Esophagus muscularis mucosa (tissue), 4 donors: ENCODE data around the gene RFX7. TPM values are rescaled to one million over a fixed set of nuclear protein-coding genes. Genes with fewer than 3 reads are reported as not detected.
"Not testable (repeated sequence)": the region's sequence is repeated elsewhere in the genome, so short reads cannot be mapped to it uniquely, and the experiment has no call there.

ENCODE experiments used
- DNase-seq: peaks from one replicate; pipeline ENCODE4 v3.0.0-alpha.2; 2017; ENCODE audit errors: extremely low spot score
- H3K27ac ChIP-seq, 4 donors: fragments of 200-600 bp; sonication (generic); replicated peaks in 1 of 4; 1 replicate in 3 of 4; 2 replicates in 1 of 4; pipeline ENCODE4 v1.5.1; 2016 to 2019; ENCODE audit warnings: mild to moderate bottlenecking in 1 of 4
- H3K27me3 ChIP-seq, 4 donors: fragments of 200-600 bp; sonication (generic); one replicate each; pipeline versions ENCODE4 v1.5.1 to v1.6.0; 2016 to 2019
- H3K36me3 ChIP-seq, 4 donors: fragments of 200-600 bp; sonication (generic); one replicate each; pipeline ENCODE4 v1.5.1; 2016 to 2019
- H3K4me1 ChIP-seq, 4 donors: fragments of 200-600 bp; sonication (generic); one replicate each; pipeline ENCODE4 v1.5.1; 2016 to 2019
- H3K4me3 ChIP-seq, 4 donors: fragments of 200-600 bp; sonication (generic); 1 replicate in 2 of 4; 2 replicates in 2 of 4; pipeline ENCODE4 v1.5.1; 2016 to 2019; ENCODE audit warnings: mild to moderate bottlenecking in 4 of 4, moderate library complexity in 1 of 4
- H3K9me3 ChIP-seq, 4 donors: fragments of 200-600 bp; sonication (generic); 1 replicate in 3 of 4; 2 replicates in 1 of 4; pipeline ENCODE4 v1.5.1; 2016 to 2019
- EP300 ChIP-seq: sonication (generic); formaldehyde crosslinking; IDR thresholded peaks from one replicate; pipeline ENCODE4 v1.6.1; 2017; ENCODE audit warnings: antibody characterized with exemption
- POLR2A ChIP-seq: fragments of 450-650 bp; IDR thresholded peaks from one replicate; pipeline ENCODE4 v1.6.1; 2017; ENCODE audit warnings: antibody characterized with exemption, moderate library complexity, mild to moderate bottlenecking, low read depth
- POLR2AphosphoS5 ChIP-seq, 2 donors: sonication (generic); formaldehyde crosslinking; IDR thresholded peaks; one replicate each; pipeline ENCODE4 v1.6.1; 2017; ENCODE audit warnings: antibody characterized with exemption in 2 of 2
- WGBS: methylation state at CpG from one replicate; pipeline ENCODE4 v1.1.5; 2018; 5-methylcytosine and 5-hydroxymethylcytosine counted together
- intact Hi-C: fragments of 100-400 bp; cut with DNase I; formaldehyde crosslinking; loops from one replicate; pipeline ENCODE4 v1.15.1; 2023
- total RNA-seq, 4 donors: library from RNA; depleted of rRNA; stranded (reverse); fragments of >200 nt; gene quantifications; one replicate each; pipeline versions ENCODE4 v1.1.0 to v1.2.1, GENCODE V29; 2016
- TF ChIP-seq, protein P1 (sequence below), 3 experiments: fragments of 200-600 bp in 2 of 3; fragments of 450-650 bp in 1 of 3; sonication (generic) in 2 of 3; IDR thresholded peaks; one replicate each; pipeline ENCODE4 v1.5.1; 2017 to 2019; ENCODE audit warnings: antibody characterized with exemption in 3 of 3, mild to moderate bottlenecking in 2 of 3, moderate library complexity in 1 of 3

The RFX7 gene
- total RNA-seq, 4 donors from 2014 or later: 5.4 to 8.3 (median 6.7) TPM

- Histone ChIP-seq H3K27me3 (no peaks in the 10 kb centered on the region), H3K36me3 (no peaks in the 10 kb centered on the region), H3K27ac (no peak overlapping the region), H3K9me3 (no peaks in the 10 kb centered on the region), H3K4me3 (no peak overlapping the region), H3K4me1 (no peaks in the 10 kb centered on the region)
- TF ChIP-seq POLR2A: no peak
- TF ChIP-seq EP300: no peak
- TF ChIP-seq, protein P1, sequence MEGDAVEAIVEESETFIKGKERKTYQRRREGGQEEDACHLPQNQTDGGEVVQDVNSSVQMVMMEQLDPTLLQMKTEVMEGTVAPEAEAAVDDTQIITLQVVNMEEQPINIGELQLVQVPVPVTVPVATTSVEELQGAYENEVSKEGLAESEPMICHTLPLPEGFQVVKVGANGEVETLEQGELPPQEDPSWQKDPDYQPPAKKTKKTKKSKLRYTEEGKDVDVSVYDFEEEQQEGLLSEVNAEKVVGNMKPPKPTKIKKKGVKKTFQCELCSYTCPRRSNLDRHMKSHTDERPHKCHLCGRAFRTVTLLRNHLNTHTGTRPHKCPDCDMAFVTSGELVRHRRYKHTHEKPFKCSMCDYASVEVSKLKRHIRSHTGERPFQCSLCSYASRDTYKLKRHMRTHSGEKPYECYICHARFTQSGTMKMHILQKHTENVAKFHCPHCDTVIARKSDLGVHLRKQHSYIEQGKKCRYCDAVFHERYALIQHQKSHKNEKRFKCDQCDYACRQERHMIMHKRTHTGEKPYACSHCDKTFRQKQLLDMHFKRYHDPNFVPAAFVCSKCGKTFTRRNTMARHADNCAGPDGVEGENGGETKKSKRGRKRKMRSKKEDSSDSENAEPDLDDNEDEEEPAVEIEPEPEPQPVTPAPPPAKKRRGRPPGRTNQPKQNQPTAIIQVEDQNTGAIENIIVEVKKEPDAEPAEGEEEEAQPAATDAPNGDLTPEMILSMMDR (IDR thresholded peaks at IDR 0.05): no peak
- no peak for TF ChIP-seq POLR2AphosphoS5 (IDR thresholded peaks at IDR 0.05)
- 80% methylated on average over 6 of the region's 6 CpGs for WGBS
- intact Hi-C loops: no loop called here
- DNase-seq: no peak
These were observed 37.5 kb upstream of the RFX7 start for GRCh38 chr15:56281145-56281544.

DNA sequence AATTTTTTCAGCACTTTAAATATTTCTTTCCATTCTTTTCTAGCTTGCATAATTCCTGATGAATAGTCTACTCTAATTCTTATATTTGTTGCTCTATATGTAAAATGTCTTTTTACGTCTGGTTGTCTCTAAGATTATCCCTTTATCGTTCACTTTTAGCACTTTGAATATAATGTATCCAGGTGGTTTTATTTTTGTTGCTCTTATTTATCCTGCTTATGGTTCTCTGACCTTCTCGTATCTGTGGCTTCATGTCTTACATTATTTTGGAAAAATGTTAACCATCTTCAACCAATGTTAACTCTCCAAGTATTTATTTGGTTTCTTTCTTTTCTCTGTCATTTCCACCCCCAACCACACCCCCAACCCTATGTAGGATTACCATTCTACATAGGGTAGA is 30.0 kb upstream of the RFX7 start:
- TF ChIP-seq EP300 (no peak), POLR2AphosphoS5 (IDR thresholded peaks at IDR 0.05) (no peak)
- no peak overlapping the region for H3K27ac ChIP-seq
- no peak for DNase-seq
- H3K27me3 ChIP-seq: no peaks in the 10 kb centered on the region
- WGBS: 85% methylated on average over 3 of the region's 3 CpGs
- H3K36me3 ChIP-seq: no peaks in the 10 kb centered on the region
- intact Hi-C loops: no loop called here
- H3K4me1 ChIP-seq: no peaks in the 10 kb centered on the region
- no peak overlapping the region for H3K4me3 ChIP-seq
- peaks cover 0 to 15% (median 8%) of the 10 kb centered on the region in 4 donors for H3K9me3 ChIP-seq

- 44% methylated on average over 1 of the region's 1 CpG for WGBS
- no peak overlapping the region for H3K27ac ChIP-seq
- no peak for TF ChIP-seq POLR2AphosphoS5 (IDR thresholded peaks at IDR 0.05)
- TF ChIP-seq POLR2A: no peak
- TF ChIP-seq, protein P1 (IDR thresholded peaks at IDR 0.05): no peak
- TF ChIP-seq EP300: no peak
- no peak overlapping the region for H3K4me3 ChIP-seq
- peaks cover 0 to 15% (median 8%) of the 10 kb centered on the region in 4 donors for H3K9me3 ChIP-seq
- no peaks in the 10 kb centered on the region for H3K27me3 ChIP-seq
- intact Hi-C loops: no loop called here
- no peak for DNase-seq
- no peaks in the 10 kb centered on the region for H3K4me1 ChIP-seq
- H3K36me3 ChIP-seq: no peaks in the 10 kb centered on the region
These were observed 28.8 kb upstream of the RFX7 start for GRCh38 chr15:56272454-56272853.

GRCh38 chr15:56266465-56266864 is 22.8 kb upstream of the RFX7 start:
- H3K9me3 ChIP-seq, H3K4me3 ChIP-seq, DNase-seq, H3K27me3 ChIP-seq, H3K4me1 ChIP-seq, H3K27ac ChIP-seq, H3K36me3 ChIP-seq, intact Hi-C loops: not testable (repeated sequence)
- 97% methylated on average over 5 of the region's 5 CpGs for WGBS

GRCh38 chr15:56261854-56262509 is 18.3 kb upstream of the RFX7 start:
- Histone ChIP-seq H3K36me3 (no peaks in the 10 kb centered on the region), H3K4me1 (no peaks in the 10 kb centered on the region), H3K27me3 (no peaks in the 10 kb centered on the region), H3K9me3 (peaks cover 0 to 7% (median 3%) of the 10 kb centered on the region in 4 donors), H3K27ac (no peak overlapping the region), H3K4me3 (no peak overlapping the region)
- DNase-seq: no peak
- intact Hi-C loops: no loop called here
- 64% methylated on average over 4 of the region's 4 CpGs for WGBS
- TF ChIP-seq POLR2A: no peak
- TF ChIP-seq POLR2AphosphoS5 (IDR thresholded peaks at IDR 0.05): no peak
- TF ChIP-seq, protein P1 (IDR thresholded peaks at IDR 0.05): no peak

DNA sequence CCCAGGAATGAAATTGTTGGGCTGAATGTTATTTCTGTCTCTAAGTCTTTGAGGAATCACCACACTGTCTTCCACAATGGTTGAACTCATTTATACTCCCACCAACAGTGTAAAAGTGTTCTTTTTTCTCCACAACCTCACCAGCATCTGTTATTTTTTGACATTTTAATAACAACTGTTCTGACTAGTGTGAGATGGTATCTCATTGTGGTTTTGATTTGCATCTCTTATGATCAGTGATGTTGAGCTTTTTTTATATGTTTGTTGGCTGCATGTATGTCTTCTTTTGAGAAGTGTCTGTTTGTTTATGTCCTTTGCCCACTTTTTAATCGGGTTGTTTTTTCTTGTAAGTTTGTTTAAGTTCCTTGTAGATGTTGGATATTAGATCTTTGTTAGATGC is 13.6 kb upstream of the RFX7 start:
- H3K9me3 ChIP-seq, H3K4me3 ChIP-seq, H3K36me3 ChIP-seq, H3K27me3 ChIP-seq, intact Hi-C loops, DNase-seq, H3K27ac ChIP-seq, H3K4me1 ChIP-seq: not testable (repeated sequence)
- 97% methylated on average over 1 of the region's 1 CpG for WGBS
